ENCODE measurements around the gene ZBED1.

Gene ZBED1

DNA sequence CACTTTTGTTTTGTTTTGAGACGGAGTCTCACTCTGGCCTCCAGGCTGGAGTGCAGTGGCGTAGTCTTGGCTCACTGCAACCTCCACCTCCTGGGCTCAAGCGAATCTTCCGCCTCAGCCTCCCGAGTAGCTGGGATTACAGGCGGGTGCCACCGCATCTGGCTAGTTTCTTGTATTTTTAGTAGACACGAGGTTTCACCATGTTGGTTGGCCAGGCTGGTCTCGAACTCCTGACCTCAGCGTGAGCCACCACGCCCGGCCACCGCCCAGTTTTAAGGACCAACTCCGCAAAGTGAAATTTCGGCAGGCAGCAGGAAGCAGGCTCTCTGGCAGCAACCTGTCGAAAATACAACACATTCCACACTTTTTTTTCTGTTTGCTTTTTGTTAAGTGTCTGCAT, 13.4 kb downstream of the ZBED1 start:
- no peak overlapping the region for H3K27ac ChIP-seq (replicated peaks)
- no peak for DNase-seq (ENCODE audit: low read depth in 1 of 2, low spot score in 1 of 2)
- H3K27me3 ChIP-seq (ENCODE audit: insufficient read depth, poor library complexity, severe bottlenecking), result no peaks in the 10 kb centered on the region
- TF ChIP-seq, protein P1, sequence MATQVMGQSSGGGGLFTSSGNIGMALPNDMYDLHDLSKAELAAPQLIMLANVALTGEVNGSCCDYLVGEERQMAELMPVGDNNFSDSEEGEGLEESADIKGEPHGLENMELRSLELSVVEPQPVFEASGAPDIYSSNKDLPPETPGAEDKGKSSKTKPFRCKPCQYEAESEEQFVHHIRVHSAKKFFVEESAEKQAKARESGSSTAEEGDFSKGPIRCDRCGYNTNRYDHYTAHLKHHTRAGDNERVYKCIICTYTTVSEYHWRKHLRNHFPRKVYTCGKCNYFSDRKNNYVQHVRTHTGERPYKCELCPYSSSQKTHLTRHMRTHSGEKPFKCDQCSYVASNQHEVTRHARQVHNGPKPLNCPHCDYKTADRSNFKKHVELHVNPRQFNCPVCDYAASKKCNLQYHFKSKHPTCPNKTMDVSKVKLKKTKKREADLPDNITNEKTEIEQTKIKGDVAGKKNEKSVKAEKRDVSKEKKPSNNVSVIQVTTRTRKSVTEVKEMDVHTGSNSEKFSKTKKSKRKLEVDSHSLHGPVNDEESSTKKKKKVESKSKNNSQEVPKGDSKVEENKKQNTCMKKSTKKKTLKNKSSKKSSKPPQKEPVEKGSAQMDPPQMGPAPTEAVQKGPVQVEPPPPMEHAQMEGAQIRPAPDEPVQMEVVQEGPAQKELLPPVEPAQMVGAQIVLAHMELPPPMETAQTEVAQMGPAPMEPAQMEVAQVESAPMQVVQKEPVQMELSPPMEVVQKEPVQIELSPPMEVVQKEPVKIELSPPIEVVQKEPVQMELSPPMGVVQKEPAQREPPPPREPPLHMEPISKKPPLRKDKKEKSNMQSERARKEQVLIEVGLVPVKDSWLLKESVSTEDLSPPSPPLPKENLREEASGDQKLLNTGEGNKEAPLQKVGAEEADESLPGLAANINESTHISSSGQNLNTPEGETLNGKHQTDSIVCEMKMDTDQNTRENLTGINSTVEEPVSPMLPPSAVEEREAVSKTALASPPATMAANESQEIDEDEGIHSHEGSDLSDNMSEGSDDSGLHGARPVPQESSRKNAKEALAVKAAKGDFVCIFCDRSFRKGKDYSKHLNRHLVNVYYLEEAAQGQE (IDR thresholded peaks at IDR 0.05; ENCODE audit: insufficient replicate concordance, low read depth), result no peak
- no peak for TF ChIP-seq POLR2AphosphoS5 (IDR thresholded peaks at IDR 0.05; ENCODE audit: low read depth)
- no peak for TF ChIP-seq GABPA (IDR thresholded peaks at IDR 0.05; ENCODE audit: low read depth)
- TF ChIP-seq, protein P2, sequence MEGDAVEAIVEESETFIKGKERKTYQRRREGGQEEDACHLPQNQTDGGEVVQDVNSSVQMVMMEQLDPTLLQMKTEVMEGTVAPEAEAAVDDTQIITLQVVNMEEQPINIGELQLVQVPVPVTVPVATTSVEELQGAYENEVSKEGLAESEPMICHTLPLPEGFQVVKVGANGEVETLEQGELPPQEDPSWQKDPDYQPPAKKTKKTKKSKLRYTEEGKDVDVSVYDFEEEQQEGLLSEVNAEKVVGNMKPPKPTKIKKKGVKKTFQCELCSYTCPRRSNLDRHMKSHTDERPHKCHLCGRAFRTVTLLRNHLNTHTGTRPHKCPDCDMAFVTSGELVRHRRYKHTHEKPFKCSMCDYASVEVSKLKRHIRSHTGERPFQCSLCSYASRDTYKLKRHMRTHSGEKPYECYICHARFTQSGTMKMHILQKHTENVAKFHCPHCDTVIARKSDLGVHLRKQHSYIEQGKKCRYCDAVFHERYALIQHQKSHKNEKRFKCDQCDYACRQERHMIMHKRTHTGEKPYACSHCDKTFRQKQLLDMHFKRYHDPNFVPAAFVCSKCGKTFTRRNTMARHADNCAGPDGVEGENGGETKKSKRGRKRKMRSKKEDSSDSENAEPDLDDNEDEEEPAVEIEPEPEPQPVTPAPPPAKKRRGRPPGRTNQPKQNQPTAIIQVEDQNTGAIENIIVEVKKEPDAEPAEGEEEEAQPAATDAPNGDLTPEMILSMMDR (IDR thresholded peaks at IDR 0.05; ENCODE audit: insufficient read depth, low read length), result no peak
- no peak for TF ChIP-seq SPI1 (IDR thresholded peaks at IDR 0.05; ENCODE audit: borderline replicate concordance, low read depth)
- no peak overlapping the region for H3K4me3 ChIP-seq (replicated peaks; ENCODE audit: insufficient read depth, low read length)

DNA sequence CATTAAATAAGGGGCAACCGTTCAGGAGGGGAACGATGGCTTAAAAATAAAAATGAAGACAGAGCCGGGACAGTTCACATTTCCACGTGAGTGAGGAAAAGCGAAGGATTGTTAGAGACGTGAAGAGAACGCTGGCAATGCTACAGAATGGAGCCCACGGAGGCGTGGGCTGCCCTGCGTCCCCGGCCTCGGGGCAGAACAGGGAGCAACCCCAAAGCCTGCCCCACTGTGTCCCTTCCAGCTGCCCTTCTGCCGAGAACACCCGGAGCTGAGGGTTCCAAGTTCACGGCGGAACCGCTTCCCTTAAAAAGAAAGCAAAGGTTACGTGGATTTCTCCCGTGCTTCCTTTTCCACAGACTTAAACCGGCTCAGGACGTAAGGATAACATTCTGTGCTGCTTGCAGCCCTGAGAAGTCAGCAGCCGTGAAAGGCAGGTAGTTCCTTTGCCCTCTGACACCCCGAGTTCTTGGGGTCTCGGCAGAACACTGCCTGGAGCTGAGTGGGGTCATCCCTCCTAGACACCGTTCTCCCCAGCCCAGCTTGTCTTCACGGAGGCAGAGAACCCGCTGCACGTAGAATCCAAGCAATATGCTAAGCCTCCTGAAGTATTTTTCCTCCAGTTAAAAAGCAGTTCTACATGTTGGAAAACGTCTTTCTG, 14.2 kb downstream of the ZBED1 start:
- H3K27me3 ChIP-seq (ENCODE audit: insufficient read depth, poor library complexity, severe bottlenecking), result no peaks in the 10 kb centered on the region
- H3K4me3 ChIP-seq (replicated peaks; ENCODE audit: insufficient read depth, low read length), result no peak overlapping the region
- TF ChIP-seq SPI1 (IDR thresholded peaks at IDR 0.05; ENCODE audit: borderline replicate concordance, low read depth), result no peak
- no peak for TF ChIP-seq GABPA (IDR thresholded peaks at IDR 0.05; ENCODE audit: low read depth)
- TF ChIP-seq, protein P1 (IDR thresholded peaks at IDR 0.05; ENCODE audit: insufficient replicate concordance, low read depth), result no peak
- TF ChIP-seq POLR2AphosphoS5 (IDR thresholded peaks at IDR 0.05; ENCODE audit: low read depth), result no peak
- TF ChIP-seq, protein P2 (IDR thresholded peaks at IDR 0.05; ENCODE audit: insufficient read depth, low read length), result no peak
- no peak overlapping the region for H3K27ac ChIP-seq (replicated peaks)
- DNase-seq (ENCODE audit: low read depth in 1 of 2, low spot score in 1 of 2), result no peak

DNA sequence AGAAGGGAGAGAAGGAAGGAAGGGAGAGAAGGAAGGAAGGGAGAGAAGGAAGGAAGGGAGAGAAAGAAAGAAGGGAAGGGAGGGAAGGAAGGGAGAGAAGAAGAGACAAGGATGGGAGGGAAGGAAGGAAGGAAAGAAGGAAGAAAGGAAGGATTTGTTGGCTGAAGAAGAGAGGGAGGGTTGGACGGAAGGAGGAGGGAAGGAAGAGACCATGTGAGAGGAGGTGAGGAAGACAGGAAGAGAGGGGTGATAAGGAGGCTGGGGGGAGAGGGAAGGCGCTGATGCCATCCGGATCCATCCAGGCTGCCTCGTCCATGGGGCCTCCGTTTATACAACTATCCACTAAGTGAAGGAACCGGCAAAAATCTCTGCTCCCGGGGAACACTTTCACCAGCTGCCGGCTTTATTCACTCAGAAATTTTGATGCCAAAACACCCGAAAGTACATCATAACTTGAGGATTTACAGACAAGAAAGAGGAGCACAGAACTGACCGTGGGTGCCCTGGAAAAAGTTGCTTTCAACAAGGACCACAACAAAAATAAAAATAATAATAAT, 14.9 kb downstream of the ZBED1 start:
- H3K27ac ChIP-seq (replicated peaks), result no peak overlapping the region
- DNase-seq (ENCODE audit: low read depth in 1 of 2, low spot score in 1 of 2), result no peak
- no peaks in the 10 kb centered on the region for H3K27me3 ChIP-seq (ENCODE audit: insufficient read depth, poor library complexity, severe bottlenecking)
- no peak overlapping the region for H3K4me3 ChIP-seq (replicated peaks; ENCODE audit: insufficient read depth, low read length)
- no peak for TF ChIP-seq GABPA (IDR thresholded peaks at IDR 0.05; ENCODE audit: low read depth)
- TF ChIP-seq SPI1 (IDR thresholded peaks at IDR 0.05; ENCODE audit: borderline replicate concordance, low read depth), result no peak
- TF ChIP-seq, protein P2 (IDR thresholded peaks at IDR 0.05; ENCODE audit: insufficient read depth, low read length), result no peak
- no peak for TF ChIP-seq POLR2AphosphoS5 (IDR thresholded peaks at IDR 0.05; ENCODE audit: low read depth)
- TF ChIP-seq, protein P1 (IDR thresholded peaks at IDR 0.05; ENCODE audit: insufficient replicate concordance, low read depth), result no peak
